Activated CD4-positive, alpha-beta T cell treated with anti-CD3 and anti-CD28 coated beads, Interleukin-2, Interleukin-6, amounts not matched to agents 100 ng/mL and 50 ng/mL, durations not matched to agents 16 hours and 8 hours (primary cell): ENCODE measurements around the gene TMEM184B.

Experiments used
- DNase-seq: peaks from one replicate; pipeline ENCODE4 v3.0.0-alpha.2; 2020

TMEM184B gene

DNA sequence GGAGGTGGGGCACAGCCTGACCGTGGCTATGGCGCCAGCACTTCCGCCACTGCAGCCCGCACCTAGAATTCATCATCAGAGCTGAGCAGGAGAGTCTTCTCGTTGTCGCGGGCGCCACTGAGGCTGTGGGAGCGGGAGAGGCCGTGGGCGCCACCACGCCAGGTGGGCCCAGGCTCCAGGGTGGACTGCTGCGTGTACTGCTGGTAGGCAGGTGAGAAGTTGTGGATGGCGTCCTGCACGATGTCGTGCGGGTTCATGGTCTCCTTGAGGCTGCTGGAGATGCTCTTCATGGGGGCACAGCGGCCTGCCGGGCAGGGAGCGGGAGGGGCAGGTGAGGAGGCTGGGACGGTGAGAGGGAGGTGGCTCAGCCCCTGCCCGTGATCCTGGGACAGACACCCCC, 51.4 kb downstream of the TMEM184B start:
- DNase-seq = no peak

DNA sequence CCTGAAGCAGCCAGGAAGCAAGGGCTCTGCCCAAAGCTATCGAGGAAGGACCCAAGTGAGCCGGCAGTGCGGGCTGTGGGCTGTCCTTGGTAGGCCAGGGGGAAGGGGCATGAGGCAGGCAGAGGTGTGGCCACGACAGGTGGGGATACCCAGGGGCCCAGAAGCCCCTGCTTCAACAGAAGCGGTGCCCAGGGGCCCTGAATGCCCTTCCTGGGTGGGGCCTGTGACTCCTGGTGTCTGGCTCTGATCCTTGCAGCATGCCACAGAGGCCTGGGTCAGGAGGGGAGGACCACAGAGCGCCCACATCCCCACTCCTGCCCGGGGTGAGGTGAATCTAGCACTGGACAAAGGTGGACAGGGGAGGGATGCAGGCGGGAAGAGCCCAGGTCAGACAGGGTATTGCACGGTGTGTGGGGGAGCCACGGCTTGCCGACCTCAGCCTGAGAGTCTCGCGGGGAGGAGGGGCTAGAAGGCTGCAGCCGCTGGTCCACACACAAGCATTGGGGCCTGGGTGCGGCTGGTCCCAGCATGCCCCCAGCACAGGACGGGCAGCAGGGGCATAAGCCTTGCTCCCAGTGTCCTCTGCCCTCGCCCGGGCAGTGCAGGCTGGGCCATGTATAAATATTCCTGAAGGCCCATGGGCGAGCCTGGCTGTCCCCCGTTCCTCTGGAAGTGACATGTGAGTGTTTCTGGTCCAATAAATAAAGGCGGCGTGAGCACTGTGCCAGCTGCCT, 52.0 kb downstream of the TMEM184B start:
- DNase-seq = no peak

DNA sequence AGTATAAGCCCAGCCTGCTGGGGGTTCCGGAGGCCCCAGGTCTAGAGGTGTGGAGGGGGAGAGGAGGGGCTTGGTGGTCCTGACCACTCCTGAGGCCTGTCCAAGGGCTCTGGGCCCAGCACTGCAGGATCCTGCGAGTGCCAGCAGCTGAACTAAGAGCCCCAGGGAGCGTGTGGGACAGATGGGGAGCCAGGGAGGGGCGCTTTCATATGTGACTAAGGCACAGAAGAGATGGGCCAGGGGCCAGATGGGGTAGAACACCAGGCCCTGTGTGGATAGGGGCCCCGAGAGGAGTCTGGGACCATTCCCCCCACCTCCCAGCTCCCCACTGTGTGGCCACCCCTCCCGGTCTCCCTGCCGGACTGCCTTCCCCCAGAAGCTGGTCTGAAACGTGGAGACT, 52.6 kb downstream of the TMEM184B start:
- DNase-seq = no peak

DNA sequence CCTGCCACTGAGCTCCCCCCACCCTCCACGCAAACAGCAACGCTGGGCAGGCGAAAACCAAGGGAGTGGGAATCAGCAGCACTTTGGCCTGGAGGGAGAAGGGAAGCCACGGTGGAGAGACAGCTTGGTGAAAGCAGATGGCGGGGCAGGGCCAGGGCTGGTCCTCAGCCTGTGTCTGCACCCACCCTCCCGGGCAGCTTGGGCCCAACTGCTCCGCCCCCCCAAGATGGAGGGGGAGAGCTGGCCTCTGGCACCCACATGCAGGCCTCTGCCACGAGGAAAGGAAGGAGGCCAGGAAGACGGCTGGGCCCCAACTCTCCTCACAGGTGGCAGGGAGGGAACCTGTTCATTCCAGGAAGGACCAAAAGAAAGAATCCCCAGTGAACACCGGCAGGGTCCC, 53.2 kb downstream of the TMEM184B start:
- no peak for DNase-seq

DNA sequence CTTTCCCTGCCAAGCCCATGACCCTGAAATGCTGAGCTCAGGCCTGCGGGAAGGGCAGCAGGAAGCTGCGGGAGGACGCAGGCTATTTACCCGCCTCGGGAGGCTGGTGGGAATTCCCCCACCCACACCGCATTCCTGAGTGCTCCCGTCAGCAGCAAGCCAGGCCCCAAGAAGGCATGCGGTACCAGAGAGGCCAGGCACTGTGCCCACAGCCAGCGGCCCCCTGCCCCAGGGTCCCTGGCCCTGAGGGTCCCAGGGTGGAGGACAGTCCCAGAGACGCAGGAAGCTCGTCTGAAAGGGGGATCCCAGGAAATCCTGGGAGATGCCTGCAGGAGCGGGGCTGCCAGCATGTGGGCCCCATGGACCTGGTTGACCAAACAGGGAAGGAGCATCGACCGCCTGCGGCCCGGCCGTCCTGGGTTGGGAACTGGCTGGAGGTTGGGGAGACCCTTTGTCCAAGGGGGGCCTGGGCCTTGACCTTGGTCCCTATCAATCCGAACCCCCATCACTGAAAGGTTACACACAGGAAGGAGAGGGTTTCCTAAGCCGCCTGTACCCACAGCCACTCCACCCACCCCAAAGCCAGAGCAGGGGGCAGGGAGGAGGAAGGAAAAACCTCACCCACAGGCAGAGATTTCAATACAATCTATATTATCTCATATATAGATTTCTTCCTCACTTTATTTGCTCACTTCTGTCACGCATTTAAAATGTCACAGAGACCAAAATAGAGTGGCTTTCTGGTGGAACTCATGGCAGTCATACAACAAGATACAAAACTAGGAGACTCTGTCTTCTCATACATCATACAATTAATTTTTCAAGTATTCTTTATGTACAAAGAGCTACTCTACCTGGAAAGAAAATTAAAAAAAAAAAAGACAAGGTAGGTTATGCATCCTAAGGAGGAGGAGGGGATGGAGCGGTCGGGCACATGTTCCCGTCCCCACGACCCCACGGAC, 53.9 kb downstream of the TMEM184B start:
- DNase-seq = peak; percentile 67

DNA sequence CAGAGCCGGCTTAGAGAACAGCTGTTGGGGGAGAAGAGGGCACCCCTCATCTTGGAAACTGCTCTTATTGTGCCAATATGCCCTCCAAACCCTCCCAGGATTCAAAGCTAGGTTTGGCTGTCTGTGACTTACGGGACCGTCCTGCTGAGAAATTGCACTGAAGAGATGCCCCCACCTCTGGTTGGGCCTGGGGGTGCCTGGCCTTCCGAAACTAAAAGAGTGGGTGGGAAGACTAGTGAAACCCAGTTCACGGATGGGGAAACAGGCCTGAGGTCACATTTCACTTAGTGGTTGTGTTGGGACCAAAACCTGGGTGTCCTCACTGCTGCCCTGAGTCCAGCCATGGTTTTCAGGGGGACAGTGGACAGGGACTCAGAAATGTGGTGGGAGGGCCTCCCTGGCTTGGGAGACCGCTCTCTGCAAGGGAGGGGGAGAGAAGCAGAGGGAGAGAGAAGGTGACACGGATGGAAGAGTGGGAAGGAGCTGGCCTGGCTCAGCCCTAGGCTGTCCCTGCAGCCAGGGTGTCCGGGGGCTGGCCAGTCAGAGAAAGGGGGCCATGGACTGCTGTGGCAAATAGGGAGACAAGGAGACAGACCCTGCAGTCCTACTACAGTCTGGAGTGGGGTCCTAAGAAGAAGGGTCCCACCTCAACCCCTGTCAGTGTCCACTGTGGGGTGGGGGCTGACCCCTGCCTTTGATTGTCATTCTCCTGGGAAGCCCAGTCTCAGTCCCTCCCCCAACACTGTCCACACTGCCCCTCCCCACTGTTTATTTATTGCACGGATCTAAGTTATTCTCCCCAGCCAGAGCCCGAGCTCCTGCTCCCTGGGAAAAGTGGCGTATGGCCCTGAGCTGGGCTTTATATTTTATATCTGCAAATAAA, 57.4 kb downstream of the TMEM184B start:
- DNase-seq = no peak

DNA sequence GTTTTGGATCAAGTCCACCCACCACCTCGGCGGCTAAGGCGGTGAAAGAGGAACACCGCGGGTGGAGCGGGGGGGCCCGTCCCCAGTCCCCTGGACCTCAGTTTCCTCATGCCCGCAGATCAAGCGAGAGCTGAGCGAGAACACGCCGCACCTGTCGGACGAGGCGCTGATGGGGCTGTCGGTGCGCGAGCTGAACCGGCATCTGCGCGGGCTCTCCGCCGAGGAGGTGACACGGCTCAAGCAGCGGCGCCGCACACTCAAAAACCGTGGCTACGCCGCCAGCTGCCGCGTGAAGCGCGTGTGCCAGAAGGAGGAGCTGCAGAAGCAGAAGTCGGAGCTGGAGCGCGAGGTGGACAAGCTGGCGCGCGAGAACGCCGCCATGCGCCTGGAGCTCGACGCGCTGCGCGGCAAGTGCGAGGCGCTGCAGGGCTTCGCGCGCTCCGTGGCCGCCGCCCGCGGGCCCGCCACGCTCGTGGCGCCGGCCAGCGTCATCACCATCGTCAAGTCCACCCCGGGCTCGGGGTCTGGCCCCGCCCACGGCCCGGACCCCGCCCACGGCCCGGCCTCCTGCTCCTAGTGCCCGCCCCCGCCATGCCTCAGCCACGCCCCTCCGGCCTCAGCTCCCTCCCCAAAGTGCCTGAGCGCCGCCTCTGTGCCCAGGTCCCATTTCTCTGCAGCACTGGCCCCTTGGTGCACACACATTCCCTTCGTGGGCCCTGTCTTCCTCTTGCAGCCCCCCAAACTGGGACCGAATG, 58.3 kb downstream of the TMEM184B start:
- peak; percentile 77 for DNase-seq

DNA sequence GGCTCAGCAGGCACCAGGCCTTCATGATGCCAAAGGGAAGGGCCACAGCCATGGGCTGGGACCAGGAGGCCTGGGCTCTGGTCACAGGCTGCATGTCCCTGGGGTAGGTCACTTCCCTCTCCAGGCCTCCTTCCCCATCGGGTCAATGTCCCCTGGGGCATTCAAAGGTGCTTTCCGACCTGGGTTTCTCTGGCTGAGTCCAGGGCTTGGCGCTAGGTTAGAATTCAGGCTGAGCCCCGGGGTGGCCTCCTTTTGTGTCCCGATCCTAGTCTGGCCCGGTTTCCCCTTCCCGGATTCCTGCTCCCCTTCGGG, 58.9 kb downstream of the TMEM184B start:
- no peak for DNase-seq

DNA sequence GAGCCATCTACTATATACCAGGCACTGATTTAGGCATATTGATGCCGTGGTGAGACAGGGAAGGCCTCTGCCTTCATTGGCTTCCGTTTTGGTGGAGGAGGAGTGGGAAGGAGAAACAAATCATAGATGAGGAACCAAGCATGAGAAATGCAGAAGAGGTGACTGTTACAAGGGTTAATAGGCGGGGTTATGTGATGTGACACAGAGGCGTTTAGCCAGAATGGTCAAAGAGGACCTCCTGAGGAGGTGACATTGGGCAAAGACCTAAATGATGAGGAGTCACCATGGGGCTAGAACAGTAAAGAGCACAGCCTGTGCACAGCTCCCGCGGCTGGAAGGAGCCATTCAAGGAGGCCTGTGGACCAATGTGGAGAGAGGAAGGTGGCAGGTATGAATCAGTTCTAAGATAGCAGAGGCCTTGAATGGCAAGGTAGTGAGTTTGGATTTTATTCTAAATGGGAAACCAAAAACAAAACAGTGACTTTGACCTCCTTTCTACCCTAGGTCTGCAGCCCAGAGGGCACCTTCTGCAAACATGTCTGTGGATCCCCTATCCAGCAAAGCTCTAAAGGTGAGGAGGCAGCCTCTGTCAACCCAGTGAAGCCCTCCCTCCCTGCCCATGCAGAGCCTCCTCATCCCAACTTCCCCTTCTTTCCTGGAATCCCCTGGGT, 59.4 kb downstream of the TMEM184B start:
- no peak for DNase-seq

DNA sequence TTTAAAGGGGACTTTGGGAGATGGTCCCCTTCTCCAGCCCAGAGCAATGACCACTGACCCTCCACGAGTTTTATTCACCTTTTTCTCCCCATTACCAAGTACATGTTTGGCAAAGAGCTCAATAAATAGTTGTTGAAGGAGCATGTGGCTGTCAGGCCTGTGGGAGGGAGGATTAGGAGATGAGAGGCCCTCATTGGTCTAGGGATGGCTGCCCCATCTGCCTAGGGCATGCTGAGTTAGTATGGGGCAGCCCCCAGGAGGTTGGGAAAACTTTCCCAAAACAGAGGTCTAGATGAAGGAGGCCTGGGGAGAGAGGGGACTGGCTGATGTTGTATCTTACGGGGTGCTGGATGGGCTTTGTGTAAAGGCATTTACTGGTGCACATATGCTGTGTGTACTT, 60.4 kb downstream of the TMEM184B start:
- DNase-seq = no peak

DNA sequence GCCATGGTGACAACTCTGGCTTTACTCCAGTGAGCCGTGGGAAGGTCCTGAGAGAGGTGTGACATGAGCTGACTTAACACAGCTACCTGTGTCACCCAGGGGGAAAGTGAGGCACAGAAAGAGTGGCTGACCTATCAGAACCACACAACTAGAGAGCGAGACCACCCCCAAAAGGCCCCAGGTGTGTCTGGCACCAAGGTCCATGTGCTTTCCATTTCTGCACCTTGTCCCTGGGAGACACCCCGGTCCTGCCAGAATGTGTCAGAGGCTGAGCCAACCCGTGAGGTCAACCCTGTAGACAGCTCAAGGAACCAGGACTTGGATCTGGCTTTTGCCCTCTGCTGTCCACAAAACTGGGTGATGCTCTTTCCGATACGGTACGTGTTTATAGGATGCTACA, 61.3 kb downstream of the TMEM184B start:
- DNase-seq = no peak

DNA sequence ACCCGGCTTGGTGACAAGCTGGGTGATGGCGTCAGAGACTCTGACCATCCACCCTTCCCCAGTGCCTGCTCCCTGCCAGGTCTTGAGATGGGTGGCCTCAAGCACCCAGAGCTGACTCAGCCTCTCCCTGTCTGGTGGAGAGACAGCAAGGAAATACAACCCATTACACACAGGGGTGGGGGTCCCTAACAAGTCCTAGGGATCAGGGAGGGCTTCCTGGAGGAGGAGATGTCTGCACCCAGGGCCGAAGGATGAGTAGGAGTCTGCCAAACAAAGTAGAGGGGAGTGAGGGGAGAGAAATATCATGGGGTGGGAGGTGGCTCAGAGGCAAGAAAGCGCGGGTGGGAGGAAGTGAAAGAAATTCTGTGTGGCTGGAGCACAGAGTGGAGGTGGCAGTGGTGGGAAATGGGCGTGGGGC, 64.2 kb downstream of the TMEM184B start:
- no peak for DNase-seq

DNA sequence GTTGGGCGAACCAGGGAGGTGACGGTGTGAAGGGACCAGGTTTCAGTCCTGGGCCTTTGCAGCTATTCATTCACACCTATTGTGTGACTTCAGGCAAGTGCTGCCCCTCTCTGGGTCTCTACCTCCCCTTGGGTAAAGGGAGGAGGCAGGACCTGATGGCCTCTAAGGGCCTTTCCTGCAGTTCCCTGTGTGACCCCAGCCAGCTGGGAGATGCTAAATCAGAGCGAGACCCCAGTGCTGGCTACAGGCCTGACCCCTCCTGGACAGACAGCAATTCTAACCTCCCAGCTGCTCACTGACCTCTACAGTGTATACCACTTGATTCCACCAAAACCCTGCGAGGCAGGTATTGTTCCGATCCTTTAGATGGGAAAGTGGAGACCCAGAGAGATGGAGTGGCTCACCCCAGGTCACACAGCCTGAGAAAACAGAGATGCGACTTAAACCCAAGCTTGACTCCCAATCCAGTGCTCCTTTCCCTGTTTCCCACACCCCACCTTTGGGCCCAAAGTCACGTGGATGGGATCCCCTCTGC, 64.8 kb downstream of the TMEM184B start:
- DNase-seq = no peak

DNA sequence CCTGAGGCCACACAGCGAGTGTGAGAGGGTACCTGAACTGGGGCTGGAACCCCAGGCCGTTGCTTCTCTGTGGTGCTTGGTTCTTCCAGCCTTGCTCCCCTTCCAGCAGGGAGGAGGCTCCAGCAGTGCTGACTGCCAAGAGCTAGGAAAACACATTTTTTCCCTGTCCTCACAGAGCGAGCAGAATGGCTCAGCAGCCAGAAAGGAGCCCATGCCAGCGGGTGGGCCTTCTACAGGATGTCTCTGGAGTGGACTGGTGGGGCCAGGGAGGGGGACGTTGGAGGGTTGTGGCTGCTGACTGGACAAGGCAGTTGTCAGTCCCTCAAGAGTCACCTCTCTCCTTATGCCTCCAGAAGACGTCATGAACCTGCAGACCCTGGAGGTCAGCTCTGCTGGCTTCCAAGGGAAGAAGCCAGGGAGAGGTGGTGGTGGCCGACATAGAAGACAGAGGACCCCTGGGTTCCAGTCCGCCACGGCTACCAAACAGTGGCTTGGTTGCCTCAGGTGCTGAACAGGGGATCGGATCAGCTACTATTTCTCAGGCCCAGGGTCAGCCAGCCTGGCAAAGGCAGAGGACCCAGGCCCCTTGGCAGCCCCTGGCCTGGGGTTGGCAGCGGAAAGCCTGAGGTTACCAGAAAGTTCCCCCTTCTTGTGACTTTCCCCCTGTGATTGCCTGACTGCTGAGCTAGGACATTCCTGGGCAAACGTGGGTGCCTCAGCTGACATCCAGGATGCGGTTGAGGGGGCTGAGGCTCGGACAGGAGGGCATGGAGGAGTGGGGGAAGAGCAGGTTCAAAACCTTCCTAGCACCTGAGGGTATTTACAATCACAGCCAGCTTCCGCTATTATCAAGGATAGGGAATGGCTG, 67.3 kb downstream of the TMEM184B start:
- no peak for DNase-seq

DNA sequence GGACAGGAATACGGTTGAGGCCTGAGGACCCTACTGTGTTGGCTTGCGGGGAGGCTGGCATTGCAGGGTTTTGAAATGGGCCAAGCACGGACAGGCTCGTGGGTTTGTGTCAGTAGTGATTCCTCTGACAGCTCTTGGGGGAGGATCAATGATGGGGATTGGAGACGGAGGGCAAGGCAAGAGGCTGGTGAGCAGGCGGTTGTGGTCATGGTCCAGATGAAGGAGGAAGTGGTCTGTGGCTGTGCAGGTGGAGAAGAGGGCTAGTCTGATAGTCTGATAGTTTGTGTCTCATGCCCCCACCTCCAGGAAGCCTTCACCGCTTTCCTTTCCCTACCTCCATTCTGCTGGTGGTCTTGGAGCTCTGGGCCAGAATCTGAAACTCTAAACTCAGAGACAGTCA, 68.0 kb downstream of the TMEM184B start:
- peak; percentile 23 for DNase-seq

DNA sequence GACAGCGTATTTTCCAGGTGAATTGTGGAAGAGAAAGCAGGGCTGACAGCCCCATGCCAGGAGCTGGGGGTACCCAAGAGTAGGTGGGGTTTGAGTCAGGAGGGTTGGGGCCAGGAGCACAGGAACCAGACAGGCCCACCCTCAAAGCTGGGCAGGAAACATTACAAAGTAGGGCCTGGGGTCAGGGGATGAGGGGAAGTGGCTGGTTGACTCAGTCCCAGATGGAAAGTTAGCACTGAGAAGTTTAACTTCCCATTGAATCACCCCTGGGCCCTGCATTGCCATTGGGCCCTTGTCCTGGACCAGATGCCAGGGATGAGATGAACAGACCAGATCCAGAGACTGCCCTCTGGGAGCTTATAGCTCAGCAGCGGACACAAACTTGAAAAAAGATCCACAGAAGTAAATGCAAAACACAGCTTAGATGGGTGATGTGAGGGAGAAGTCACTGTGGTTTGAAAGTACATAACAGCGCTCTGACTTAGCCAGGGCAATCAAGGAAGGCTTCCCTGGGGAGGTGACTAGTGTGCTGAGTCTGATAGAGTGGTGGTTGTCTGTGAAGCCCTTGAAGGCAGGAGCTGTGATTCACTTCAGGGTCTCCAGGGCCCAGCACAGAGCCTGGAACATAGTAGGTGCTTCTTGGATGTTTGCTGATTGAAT, 68.8 kb downstream of the TMEM184B start:
- DNase-seq = no peak

DNA sequence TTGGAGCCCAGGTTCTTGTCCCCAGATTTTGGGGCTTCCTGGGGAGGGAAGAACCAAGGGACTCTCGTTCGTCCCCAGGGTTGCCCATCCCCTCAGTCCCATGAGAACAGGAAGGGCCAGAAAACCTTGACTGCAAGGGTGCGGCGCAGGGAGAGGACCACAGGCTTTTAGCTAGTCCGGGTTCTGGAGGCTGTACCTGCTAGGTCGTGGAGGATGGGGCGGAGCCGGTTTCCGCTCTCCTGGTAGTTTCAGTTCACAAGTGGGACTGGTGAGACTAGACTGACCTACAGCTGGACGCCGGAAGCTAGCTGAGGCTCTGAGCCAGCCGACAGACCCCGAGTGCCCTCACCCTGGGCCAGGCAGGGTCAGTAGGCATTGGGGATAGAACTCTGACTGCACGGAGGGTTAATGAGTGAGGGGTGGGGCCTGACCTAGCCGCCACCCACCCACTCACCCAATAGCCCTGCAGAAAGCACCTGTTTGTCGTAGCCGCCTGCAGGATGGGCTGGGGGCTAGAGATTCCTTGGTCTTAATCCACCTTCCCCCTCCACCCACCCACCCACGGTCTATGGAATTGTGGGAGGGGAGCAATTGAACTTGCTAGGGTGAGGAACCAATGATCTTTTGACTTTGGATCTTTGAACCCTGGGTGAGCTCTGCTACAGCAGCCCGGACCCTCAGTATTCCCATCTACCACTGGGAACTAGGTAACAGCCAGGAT, 69.6 kb downstream of the TMEM184B start:
- peak; percentile 53 for DNase-seq

DNA sequence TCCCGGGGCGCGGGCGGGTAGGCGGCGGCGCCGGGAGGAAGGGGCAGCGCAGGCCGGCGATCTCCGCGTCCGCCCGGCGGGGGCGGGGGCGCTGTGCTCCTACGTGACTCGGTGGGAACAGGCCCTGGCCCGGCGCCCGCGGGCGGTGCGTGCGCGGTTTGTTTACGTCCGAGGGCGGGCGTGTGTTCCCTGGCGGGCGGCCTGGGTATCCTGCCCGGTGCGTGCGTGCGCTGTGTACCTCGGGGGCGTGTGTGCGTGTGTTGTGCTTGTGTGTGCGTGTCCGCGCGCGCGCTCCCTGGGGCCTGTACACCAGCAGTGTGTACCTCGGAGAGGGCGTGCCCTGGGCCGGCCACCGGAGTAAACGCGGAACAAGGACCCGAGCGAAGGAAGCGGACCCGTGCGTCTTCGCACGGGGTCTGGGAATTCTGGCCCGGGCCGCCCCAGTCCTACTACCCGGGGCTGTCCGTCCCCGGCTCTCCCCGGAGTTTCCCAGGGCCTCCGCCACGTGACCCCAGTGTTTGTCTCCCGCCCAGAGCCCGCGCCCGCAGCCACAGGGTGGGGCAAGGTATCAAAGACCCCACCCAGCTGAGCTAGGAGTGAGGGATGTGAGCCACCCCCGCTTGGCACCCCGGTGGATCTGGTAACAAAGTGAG, 70.2 kb downstream of the TMEM184B start:
- DNase-seq = peak; percentile 65
